GM12864 (cell line): ENCODE measurements around the gene WNT11.
A peak's percentile ranks its signal among the peaks of the same experiment; 100 is the strongest.

Experiments
- DNase-seq: peaks from one replicate; pipeline ENCODE4 v3.0.0-alpha.2; 2011; ENCODE audit warnings: low read depth
- H3K4me3 ChIP-seq: 2 replicates; pipeline ENCODE4 v1.5.1; 2011; ENCODE audit warnings: mild to moderate bottlenecking, low read depth, low read length, control low read depth
- TF ChIP-seq, protein P1 (sequence below): IDR thresholded peaks from 2 replicates; pipeline ENCODE4 v1.5.1; 2011; ENCODE audit warnings: low read depth, mild to moderate bottlenecking, moderate library complexity, low read length, control low read depth, inconsistent platforms; ENCODE audit errors: missing control alignments

WNT11 gene

DNA sequence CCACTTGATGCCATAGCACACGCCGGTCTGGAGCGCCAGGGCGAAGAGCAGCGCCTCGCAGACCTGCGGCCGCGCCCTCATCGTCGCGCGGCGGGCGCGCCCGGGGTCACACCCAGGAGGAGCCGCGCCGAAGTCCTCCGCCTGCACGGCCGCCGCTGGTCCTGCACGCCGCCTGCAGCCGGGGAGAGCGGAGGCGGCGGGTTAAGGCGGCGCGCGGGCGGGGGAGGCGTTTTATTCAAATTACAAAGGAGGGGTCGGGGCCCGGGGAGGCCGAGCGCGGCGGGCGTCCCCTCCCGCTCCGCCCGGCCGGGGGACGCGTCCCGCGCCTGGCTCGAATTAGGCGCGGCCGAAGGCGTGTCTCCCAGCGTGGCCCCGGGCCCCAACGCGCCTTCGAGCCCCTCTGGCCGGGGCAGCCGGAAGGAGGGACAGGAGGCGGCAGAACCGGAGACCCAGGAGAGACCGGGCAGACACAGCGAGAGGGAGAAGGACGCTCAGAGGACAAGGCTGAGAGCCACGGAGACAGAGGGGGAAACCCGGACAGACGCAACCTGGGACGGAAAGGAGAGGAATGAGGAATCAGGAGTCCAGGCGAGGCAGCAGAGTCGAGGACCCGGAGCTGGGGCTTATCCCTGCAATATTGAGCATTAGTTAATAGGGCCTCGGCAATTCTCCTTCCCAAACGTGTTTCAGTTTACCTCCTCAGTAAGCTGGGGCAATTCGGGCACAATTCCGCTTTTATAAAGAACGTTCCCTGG is at the start of gene WNT11:
WNT11 (minus strand) TSS at position 176 of the 755 bp plus-strand sequence; CDS start at position 81, 95 bp downstream.
- TF ChIP-seq, protein P1, sequence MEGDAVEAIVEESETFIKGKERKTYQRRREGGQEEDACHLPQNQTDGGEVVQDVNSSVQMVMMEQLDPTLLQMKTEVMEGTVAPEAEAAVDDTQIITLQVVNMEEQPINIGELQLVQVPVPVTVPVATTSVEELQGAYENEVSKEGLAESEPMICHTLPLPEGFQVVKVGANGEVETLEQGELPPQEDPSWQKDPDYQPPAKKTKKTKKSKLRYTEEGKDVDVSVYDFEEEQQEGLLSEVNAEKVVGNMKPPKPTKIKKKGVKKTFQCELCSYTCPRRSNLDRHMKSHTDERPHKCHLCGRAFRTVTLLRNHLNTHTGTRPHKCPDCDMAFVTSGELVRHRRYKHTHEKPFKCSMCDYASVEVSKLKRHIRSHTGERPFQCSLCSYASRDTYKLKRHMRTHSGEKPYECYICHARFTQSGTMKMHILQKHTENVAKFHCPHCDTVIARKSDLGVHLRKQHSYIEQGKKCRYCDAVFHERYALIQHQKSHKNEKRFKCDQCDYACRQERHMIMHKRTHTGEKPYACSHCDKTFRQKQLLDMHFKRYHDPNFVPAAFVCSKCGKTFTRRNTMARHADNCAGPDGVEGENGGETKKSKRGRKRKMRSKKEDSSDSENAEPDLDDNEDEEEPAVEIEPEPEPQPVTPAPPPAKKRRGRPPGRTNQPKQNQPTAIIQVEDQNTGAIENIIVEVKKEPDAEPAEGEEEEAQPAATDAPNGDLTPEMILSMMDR, result no peak
- DNase-seq, result no peak
- H3K4me3 ChIP-seq, result peak within 1 kb of the TSS; percentile 24

GRCh38 chr11:76253416-76253815 is 47.1 kb upstream of the WNT11 start:
- no peak for DNase-seq
- no peak overlapping the region for H3K4me3 ChIP-seq
- TF ChIP-seq, protein P1, result no peak

DNA sequence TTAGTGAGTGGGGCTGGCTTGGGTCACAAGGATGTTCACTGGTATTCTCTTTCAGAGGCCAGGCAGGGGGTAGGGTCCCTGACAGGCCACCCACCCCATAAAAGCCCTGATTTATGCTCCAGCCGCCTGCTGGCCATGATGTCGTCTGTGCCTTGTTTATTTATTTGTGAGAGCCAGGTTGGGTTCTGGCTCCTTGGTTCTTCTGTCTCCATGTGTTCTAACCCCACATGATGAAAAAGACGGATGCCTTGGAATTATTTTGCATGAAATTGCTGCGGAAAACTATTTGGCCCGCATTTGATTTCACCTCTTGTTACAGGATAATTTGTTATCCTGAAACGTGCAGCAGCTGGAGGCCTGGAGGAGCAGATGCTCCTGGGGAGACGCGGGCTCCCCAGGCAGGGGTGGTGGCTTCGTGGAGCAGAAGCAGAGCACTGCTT is 46.3 kb upstream of the WNT11 start:
- TF ChIP-seq, protein P1, result no peak
- DNase-seq, result no peak
- H3K4me3 ChIP-seq, result no peak overlapping the region

GRCh38 chr11:76251576-76251975 is 45.3 kb upstream of the WNT11 start:
- DNase-seq, result no peak

GRCh38 chr11:76251226-76251575 is 44.9 kb upstream of the WNT11 start:
- no peak for DNase-seq
- no peak overlapping the region for H3K4me3 ChIP-seq
- TF ChIP-seq, protein P1, result no peak

More at GRCh38 chr11:76251576-76251975, 45.3 kb upstream of the WNT11 start:
- H3K4me3 ChIP-seq, result no peak overlapping the region
- TF ChIP-seq, protein P1, result no peak

- TF ChIP-seq, protein P1, result no peak
- DNase-seq, result no peak
- no peak overlapping the region for H3K4me3 ChIP-seq
Measured at GRCh38 chr11:76250520-76251225, 44.4 kb upstream of the WNT11 start.

DNA sequence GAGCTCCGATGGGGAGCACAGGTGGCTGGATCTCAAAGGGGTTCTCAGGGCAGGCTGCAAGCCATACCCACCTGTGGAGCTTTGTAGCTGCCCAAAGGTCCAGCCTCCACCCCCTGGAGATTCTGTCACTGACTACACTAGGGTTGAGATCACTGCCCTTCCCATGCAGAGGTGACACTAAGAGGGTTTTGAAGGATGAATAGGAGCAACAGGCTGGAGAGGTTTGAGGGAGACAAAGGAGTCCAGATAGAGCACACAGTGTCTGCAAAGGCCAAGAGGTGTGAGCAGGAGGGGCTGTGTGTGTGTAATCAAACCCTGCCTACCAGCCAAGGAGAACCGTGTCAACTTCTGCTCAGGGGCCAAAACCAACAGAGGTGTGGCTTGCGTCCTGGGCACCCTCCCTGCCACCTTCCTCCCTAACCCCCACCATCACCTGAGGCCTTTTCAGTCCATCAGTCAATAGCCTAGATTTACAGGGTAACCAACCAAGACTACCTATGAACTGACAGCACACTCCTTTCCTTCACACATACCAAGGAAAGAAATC is 43.0 kb upstream of the WNT11 start:
- no peak for DNase-seq
- TF ChIP-seq, protein P1, result no peak
- H3K4me3 ChIP-seq, result no peak overlapping the region
